MM.1S (cell line): Measurements from ENCODE around the gene P2RX5.

Experiments
- CTCF ChIP-seq: fragments of 300-600 bp; sonication (generic); IDR thresholded peaks from 2 replicates; pipeline ENCODE4 v1.5.1; 2016; ENCODE audit warnings: antibody characterized with exemption, low read length, mixed read lengths
- EZH2 ChIP-seq: fragments of 300-600 bp; sonication (generic); optimal IDR thresholded peaks from 2 replicates; pipeline ENCODE3; 2017; ENCODE audit warnings: low read depth, mild to moderate bottlenecking, antibody characterized with exemption, low read length, mixed read lengths
- EZH2phosphoT487 ChIP-seq: fragments of 300-600 bp; sonication (generic); IDR thresholded peaks from 2 replicates; pipeline ENCODE4 v1.6.1; 2018; ENCODE audit warnings: antibody characterized with exemption, low read length

GRCh38 chr17:3723188-3723555 lies 27.2 kb upstream of the P2RX5 start:
- TF ChIP-seq CTCF, result no peak
- no peak for TF ChIP-seq EZH2
- TF ChIP-seq EZH2phosphoT487, result no peak
